Ovary (tissue), 3 donors: Measurements from ENCODE around the gene ITSN2.

ENCODE experiments used
- EP300 ChIP-seq: sonication (generic); formaldehyde crosslinking; IDR thresholded peaks from one replicate; pipeline ENCODE4 v1.6.1; 2017; ENCODE audit warnings: antibody characterized with exemption
- POLR2A ChIP-seq: fragments of 450-650 bp; IDR thresholded peaks from one replicate; pipeline ENCODE4 v1.6.1; 2017; ENCODE audit warnings: antibody characterized with exemption, mild to moderate bottlenecking, moderate library complexity
- TF ChIP-seq, protein P1 (sequence below), 3 donors: fragments of 450-650 bp in 2 of 3; fragments of 200-600 bp in 1 of 3; IDR thresholded peaks; one replicate each; pipeline versions ENCODE4 v1.5.1 to v1.8.0; 2016 to 2022; ENCODE audit warnings: antibody characterized with exemption in 3 of 3, mild to moderate bottlenecking in 1 of 3
- donor health status: DM: no; HTN: no; CAD: no.

DNA sequence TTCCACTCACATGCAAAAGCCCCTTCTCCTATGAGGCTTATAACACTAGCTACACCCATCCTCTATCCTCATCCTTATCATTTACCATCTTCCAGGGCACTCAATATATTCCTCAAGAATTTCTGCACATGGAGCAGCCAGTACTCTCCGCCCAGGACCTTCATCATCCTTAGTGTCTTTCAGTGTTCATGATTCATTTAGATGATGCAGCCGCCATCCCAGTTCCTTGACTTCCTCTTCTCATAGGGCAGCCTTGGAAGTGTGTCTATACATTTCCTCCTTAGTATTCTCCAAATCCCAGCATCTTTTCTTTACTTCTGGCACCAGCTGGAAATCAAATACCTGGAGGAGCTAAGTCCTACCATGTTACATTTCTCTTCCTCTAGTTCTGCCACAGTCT, 3.0 kb upstream of the ITSN2 start:
- TF ChIP-seq POLR2A (no peak), EP300 (no peak)
- TF ChIP-seq, protein P1, sequence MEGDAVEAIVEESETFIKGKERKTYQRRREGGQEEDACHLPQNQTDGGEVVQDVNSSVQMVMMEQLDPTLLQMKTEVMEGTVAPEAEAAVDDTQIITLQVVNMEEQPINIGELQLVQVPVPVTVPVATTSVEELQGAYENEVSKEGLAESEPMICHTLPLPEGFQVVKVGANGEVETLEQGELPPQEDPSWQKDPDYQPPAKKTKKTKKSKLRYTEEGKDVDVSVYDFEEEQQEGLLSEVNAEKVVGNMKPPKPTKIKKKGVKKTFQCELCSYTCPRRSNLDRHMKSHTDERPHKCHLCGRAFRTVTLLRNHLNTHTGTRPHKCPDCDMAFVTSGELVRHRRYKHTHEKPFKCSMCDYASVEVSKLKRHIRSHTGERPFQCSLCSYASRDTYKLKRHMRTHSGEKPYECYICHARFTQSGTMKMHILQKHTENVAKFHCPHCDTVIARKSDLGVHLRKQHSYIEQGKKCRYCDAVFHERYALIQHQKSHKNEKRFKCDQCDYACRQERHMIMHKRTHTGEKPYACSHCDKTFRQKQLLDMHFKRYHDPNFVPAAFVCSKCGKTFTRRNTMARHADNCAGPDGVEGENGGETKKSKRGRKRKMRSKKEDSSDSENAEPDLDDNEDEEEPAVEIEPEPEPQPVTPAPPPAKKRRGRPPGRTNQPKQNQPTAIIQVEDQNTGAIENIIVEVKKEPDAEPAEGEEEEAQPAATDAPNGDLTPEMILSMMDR (IDR thresholded peaks at IDR 0.05) = no peak
